SIG-M5 treated with dmso at 0.1 percent for 504 hours (cell line): ENCODE measurements around the gene NUFIP2.
"Not testable (repeated sequence)": the region's sequence is repeated elsewhere in the genome, so short reads cannot be mapped to it uniquely, and the experiment has no call there.

ENCODE experiments used
- DNase-seq: peaks from one replicate; lab custom pipeline; 2025; ENCODE audit not compliant: unreplicated experiment; lab: John Stamatoyannopoulos, UW

The NUFIP2 gene

GRCh38 chr17:29240968-29241963 is 52.7 kb downstream of the NUFIP2 start:
- peak; percentile 96 for DNase-seq

- no peak for DNase-seq
Observed at GRCh38 chr17:29240477-29240876, 53.5 kb downstream of the NUFIP2 start.

- DNase-seq, result no peak
Observed at GRCh38 chr17:29238133-29238850, 55.7 kb downstream of the NUFIP2 start.

GRCh38 chr17:29237476-29238132 is 56.3 kb downstream of the NUFIP2 start:
- peak; percentile 70 for DNase-seq

- DNase-seq, result no peak
Observed at GRCh38 chr17:29235904-29236303, 58.0 kb downstream of the NUFIP2 start.

GRCh38 chr17:29234972-29235371 is 59.0 kb downstream of the NUFIP2 start:
- DNase-seq, result peak; percentile 30

GRCh38 chr17:29233301-29233700 is 60.6 kb downstream of the NUFIP2 start:
- no peak for DNase-seq

- no peak for DNase-seq
Observed at GRCh38 chr17:29225396-29225795, 68.6 kb downstream of the NUFIP2 start.

- DNase-seq, result not testable (repeated sequence)
Observed at GRCh38 chr17:29221338-29221737, 72.6 kb downstream of the NUFIP2 start.

- peak; percentile 69 for DNase-seq
Observed at GRCh38 chr17:29219378-29220047, 74.4 kb downstream of the NUFIP2 start.

- no peak for DNase-seq
Observed at GRCh38 chr17:29216856-29217255, 77.1 kb downstream of the NUFIP2 start.

GRCh38 chr17:29216181-29216580 is 77.8 kb downstream of the NUFIP2 start:
- no peak for DNase-seq

GRCh38 chr17:29215717-29216116 is 78.2 kb downstream of the NUFIP2 start:
- DNase-seq, result no peak

- DNase-seq, result no peak
Observed at GRCh38 chr17:29215174-29215573, 78.8 kb downstream of the NUFIP2 start.

- DNase-seq, result no peak
Observed at GRCh38 chr17:29214215-29215146, 79.5 kb downstream of the NUFIP2 start.

- DNase-seq, result no peak
Observed at GRCh38 chr17:29212681-29213121, 81.2 kb downstream of the NUFIP2 start.

- DNase-seq, result no peak
Observed at GRCh38 chr17:29212094-29212631, 81.8 kb downstream of the NUFIP2 start.

- no peak for DNase-seq
Observed at GRCh38 chr17:29210879-29211278, 83.1 kb downstream of the NUFIP2 start.

- no peak for DNase-seq
Observed at GRCh38 chr17:29209073-29209472, 84.9 kb downstream of the NUFIP2 start.
